ENCODE results near the gene TNFSF4. TPM values are rescaled to one million over a fixed set of nuclear protein-coding genes. Genes with fewer than 3 reads are reported as not detected.
"Not testable (repeated sequence)": the region's sequence is repeated elsewhere in the genome, so short reads cannot be mapped to it uniquely, and the experiment has no call there.

TNFSF4 gene
- polyA plus RNA-seq, 1 donor from 2014 or later, result 1.0 TPM

DNA sequence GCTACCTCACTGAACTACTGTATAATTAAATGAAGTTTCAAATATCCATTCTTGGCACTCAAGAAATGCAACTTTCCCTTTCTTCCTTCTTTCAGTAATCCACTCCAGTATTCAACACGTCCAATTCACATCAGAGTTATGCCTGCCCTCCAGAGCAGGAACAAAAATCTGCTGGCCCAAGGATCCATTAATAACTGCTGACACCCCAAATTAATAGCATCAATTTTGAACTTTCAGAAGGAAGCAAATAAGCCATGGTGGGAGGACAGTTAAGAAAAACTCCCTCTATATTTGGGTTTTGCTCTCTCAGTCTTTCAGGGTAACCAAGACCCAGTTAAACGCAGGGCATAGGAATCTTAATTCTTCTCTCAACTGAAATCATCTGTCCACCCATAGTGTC is 31.9 kb upstream of the TNFSF4 start:
- H3K9me2 ChIP-seq (ENCODE audit: insufficient read depth, low read length), result no peaks in the 10 kb centered on the region

DNA sequence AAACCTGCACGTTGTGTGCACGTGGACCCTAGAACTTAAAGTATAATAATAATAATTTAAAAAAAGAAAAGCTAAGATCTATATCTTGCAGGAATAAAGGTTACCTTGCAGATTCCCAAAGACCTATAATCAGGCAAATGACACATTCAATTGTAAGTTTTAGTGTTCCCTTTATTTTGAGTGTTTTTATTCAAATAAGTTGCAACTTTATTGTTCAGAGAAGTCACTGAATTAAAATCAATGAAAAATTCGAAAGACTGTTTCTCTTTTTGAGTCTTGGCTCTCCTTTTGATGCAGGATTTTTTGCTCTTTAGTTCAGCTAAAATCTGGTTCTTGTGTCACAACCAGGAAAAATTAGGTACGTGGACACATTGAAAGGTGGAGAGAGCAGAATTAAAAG is 27.8 kb upstream of the TNFSF4 start:
- TF ChIP-seq SMC3 (conservative IDR thresholded peaks at IDR 0.05; ENCODE audit: poor library complexity) (no peak), POLR2AphosphoS5 (IDR thresholded peaks at IDR 0.05) (no peak), EZH2 (IDR thresholded peaks at IDR 0.05; ENCODE audit: borderline replicate concordance, insufficient read depth, low read length, poor library complexity, severe bottlenecking) (no peak), EP300 (conservative IDR thresholded peaks at IDR 0.05; ENCODE audit: poor library complexity, severe bottlenecking) (no peak), MXI1 (conservative IDR thresholded peaks at IDR 0.05; ENCODE audit: poor library complexity, severe bottlenecking) (no peak), RAD21 (conservative IDR thresholded peaks at IDR 0.05) (no peak)
- TF ChIP-seq, protein P1, sequence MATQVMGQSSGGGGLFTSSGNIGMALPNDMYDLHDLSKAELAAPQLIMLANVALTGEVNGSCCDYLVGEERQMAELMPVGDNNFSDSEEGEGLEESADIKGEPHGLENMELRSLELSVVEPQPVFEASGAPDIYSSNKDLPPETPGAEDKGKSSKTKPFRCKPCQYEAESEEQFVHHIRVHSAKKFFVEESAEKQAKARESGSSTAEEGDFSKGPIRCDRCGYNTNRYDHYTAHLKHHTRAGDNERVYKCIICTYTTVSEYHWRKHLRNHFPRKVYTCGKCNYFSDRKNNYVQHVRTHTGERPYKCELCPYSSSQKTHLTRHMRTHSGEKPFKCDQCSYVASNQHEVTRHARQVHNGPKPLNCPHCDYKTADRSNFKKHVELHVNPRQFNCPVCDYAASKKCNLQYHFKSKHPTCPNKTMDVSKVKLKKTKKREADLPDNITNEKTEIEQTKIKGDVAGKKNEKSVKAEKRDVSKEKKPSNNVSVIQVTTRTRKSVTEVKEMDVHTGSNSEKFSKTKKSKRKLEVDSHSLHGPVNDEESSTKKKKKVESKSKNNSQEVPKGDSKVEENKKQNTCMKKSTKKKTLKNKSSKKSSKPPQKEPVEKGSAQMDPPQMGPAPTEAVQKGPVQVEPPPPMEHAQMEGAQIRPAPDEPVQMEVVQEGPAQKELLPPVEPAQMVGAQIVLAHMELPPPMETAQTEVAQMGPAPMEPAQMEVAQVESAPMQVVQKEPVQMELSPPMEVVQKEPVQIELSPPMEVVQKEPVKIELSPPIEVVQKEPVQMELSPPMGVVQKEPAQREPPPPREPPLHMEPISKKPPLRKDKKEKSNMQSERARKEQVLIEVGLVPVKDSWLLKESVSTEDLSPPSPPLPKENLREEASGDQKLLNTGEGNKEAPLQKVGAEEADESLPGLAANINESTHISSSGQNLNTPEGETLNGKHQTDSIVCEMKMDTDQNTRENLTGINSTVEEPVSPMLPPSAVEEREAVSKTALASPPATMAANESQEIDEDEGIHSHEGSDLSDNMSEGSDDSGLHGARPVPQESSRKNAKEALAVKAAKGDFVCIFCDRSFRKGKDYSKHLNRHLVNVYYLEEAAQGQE (IDR thresholded peaks at IDR 0.05; ENCODE audit: borderline replicate concordance), result no peak
- H4K20me1 ChIP-seq (ENCODE audit: insufficient read depth), result no peaks in the 10 kb centered on the region
- no peak overlapping the region for H2AFZ ChIP-seq (ENCODE audit: low read depth, low read length)
- no peaks in the 10 kb centered on the region for H3K9me2 ChIP-seq (ENCODE audit: insufficient read depth, low read length)
- H3K4me3 ChIP-seq (ENCODE audit: low read length), result no peak overlapping the region
- H3K9me3 ChIP-seq (ENCODE audit: low read length), result no peaks in the 10 kb centered on the region
- no peak overlapping the region for H3K9ac ChIP-seq (ENCODE audit: low read length)
- no peak overlapping the region for H3K4me2 ChIP-seq (ENCODE audit: low read length)
- no peak overlapping the region for H3K27ac ChIP-seq (ENCODE audit: low read length)
- H3K27me3 ChIP-seq (ENCODE audit: insufficient read depth, low read depth, low read length), result no peaks in the 10 kb centered on the region
- H3K79me2 ChIP-seq (replicated peaks; ENCODE audit: insufficient read depth, low read length), result no peaks in the 10 kb centered on the region
- H3F3A ChIP-seq (ENCODE audit: insufficient read depth, low read length, poor library complexity, severe bottlenecking), result no peaks in the 10 kb centered on the region
- H3K36me3 ChIP-seq (ENCODE audit: insufficient read depth, low read length), result no peaks in the 10 kb centered on the region

More for the DNA sequence above, 31.9 kb upstream of the TNFSF4 start:
- Histone ChIP-seq H2AFZ (ENCODE audit: low read depth, low read length) (no peak overlapping the region), H4K20me1 (ENCODE audit: insufficient read depth) (no peaks in the 10 kb centered on the region), H3K4me3 (ENCODE audit: low read length) (no peak overlapping the region), H3K79me2 (replicated peaks; ENCODE audit: insufficient read depth, low read length) (no peaks in the 10 kb centered on the region), H3F3A (ENCODE audit: insufficient read depth, low read length, poor library complexity, severe bottlenecking) (no peaks in the 10 kb centered on the region), H3K4me2 (ENCODE audit: low read length) (no peak overlapping the region), H3K9me3 (ENCODE audit: low read length) (no peaks in the 10 kb centered on the region), H3K27me3 (ENCODE audit: insufficient read depth, low read depth, low read length) (no peaks in the 10 kb centered on the region), H3K27ac (ENCODE audit: low read length) (no peak overlapping the region), H3K36me3 (ENCODE audit: insufficient read depth, low read length) (no peaks in the 10 kb centered on the region), H3K9ac (ENCODE audit: low read length) (no peak overlapping the region)
- TF ChIP-seq SMC3 (conservative IDR thresholded peaks at IDR 0.05; ENCODE audit: poor library complexity) (no peak), TAF1 (IDR thresholded peaks at IDR 0.05; ENCODE audit: low read depth) (no peak), RAD21 (conservative IDR thresholded peaks at IDR 0.05) (no peak), MXI1 (conservative IDR thresholded peaks at IDR 0.05; ENCODE audit: poor library complexity, severe bottlenecking) (no peak), EP300 (conservative IDR thresholded peaks at IDR 0.05; ENCODE audit: poor library complexity, severe bottlenecking) (no peak), EZH2 (IDR thresholded peaks at IDR 0.05; ENCODE audit: borderline replicate concordance, insufficient read depth, low read length, poor library complexity, severe bottlenecking) (no peak), CTCF (IDR thresholded peaks at IDR 0.05; ENCODE audit: poor library complexity, severe bottlenecking) (no peak), POLR2AphosphoS5 (IDR thresholded peaks at IDR 0.05) (no peak)
- TF ChIP-seq, protein P1 (IDR thresholded peaks at IDR 0.05; ENCODE audit: borderline replicate concordance), result no peak

- H3K9me3 ChIP-seq (ENCODE audit: low read length); H3K36me3 ChIP-seq (ENCODE audit: insufficient read depth, low read length); H3K27ac ChIP-seq (ENCODE audit: low read length): not testable (repeated sequence)
These were observed 27.3 kb upstream of the TNFSF4 start for GRCh38 chr1:173234434-173234833.

DNA sequence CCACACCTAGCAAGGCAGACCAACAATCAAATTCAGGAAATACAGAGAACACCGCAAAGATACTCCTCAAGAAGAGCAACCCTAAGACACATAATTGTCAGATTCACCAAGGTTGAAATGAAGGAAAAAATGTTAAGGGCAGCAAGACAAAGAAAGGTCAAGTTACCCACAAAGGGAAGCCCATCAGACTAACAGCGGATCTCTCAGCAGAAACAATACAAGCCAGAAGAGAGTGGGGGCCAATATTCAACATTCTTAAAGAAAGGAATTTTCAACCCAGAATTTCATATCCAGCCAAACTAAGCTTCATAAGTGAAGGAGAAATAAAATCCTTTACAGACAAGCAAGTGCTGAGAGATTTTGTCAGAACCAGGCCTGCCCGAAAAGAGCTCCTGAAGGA is 21.9 kb upstream of the TNFSF4 start:
- not testable (repeated sequence) for H3F3A ChIP-seq (ENCODE audit: insufficient read depth, low read length, poor library complexity, severe bottlenecking); H2AFZ ChIP-seq (ENCODE audit: low read depth, low read length); H3K4me2 ChIP-seq (ENCODE audit: low read length); H3K27ac ChIP-seq (ENCODE audit: low read length); H4K20me1 ChIP-seq (ENCODE audit: insufficient read depth); H3K79me2 ChIP-seq (replicated peaks; ENCODE audit: insufficient read depth, low read length); H3K27me3 ChIP-seq (ENCODE audit: insufficient read depth, low read depth, low read length); H3K9me2 ChIP-seq (ENCODE audit: insufficient read depth, low read length); H3K9ac ChIP-seq (ENCODE audit: low read length); H3K4me3 ChIP-seq (ENCODE audit: low read length); H3K36me3 ChIP-seq (ENCODE audit: insufficient read depth, low read length); H3K9me3 ChIP-seq (ENCODE audit: low read length)

More at GRCh38 chr1:173234434-173234833, 27.3 kb upstream of the TNFSF4 start:
- not testable (repeated sequence) for H3K79me2 ChIP-seq (replicated peaks; ENCODE audit: insufficient read depth, low read length); H3K4me2 ChIP-seq (ENCODE audit: low read length); H3K9ac ChIP-seq (ENCODE audit: low read length); H3K4me3 ChIP-seq (ENCODE audit: low read length); H3K9me2 ChIP-seq (ENCODE audit: insufficient read depth, low read length); H3K27me3 ChIP-seq (ENCODE audit: insufficient read depth, low read depth, low read length); H3F3A ChIP-seq (ENCODE audit: insufficient read depth, low read length, poor library complexity, severe bottlenecking); H4K20me1 ChIP-seq (ENCODE audit: insufficient read depth); H2AFZ ChIP-seq (ENCODE audit: low read depth, low read length)
